HG03520 (cell line): ENCODE measurements around the gene FARP1.

Source experiments
- ATAC-seq: cut with Tn5 transposase; IDR thresholded peaks from one replicate; pipeline ENCODE4 v1.9.1; 2021; ENCODE audit warnings: mild to moderate bottlenecking, moderate library complexity; ENCODE audit not compliant: unreplicated experiment

Gene FARP1

DNA sequence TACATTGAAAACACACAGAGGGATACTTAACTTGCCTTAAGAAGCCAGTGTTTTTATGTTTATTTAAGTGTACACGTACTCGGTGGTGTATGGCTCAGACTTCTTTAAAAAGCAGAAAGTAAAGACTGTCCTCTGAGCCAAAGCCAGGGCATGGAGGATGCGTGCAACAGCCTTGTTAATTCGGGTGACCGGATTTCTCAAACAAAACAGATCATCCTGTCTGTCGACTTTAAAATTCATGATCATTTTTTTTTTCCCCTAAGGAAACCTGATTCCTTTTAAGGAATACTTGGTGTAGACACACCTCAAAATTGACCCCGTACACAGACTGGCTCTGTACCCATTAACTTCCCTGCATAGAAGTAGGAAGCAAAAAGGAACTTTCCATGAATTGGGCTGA, 158.8 kb downstream of the FARP1 start:
- no peak for ATAC-seq

DNA sequence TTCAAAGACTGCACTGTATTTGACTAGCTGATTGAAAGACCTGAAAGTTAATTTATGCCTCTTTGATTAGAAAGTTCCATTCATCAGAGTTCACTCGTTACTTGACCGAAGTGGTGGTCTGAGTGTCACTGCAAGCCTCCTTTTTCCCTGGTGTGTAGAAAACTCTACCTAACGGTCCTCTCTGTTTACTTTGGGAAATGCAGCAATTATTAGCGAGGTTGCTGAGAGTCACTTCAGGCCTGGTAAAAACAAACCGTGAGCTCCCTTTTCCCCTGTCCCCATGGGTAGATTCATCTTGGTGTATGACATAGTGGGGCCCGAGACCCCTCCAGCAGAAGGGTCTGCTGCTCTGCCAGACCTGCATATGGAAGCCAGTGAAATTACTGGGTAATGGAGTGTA, 161.0 kb downstream of the FARP1 start:
- ATAC-seq = no peak

GRCh38 chr13:98305670-98306069, 162.8 kb downstream of the FARP1 start:
- ATAC-seq = no peak

DNA sequence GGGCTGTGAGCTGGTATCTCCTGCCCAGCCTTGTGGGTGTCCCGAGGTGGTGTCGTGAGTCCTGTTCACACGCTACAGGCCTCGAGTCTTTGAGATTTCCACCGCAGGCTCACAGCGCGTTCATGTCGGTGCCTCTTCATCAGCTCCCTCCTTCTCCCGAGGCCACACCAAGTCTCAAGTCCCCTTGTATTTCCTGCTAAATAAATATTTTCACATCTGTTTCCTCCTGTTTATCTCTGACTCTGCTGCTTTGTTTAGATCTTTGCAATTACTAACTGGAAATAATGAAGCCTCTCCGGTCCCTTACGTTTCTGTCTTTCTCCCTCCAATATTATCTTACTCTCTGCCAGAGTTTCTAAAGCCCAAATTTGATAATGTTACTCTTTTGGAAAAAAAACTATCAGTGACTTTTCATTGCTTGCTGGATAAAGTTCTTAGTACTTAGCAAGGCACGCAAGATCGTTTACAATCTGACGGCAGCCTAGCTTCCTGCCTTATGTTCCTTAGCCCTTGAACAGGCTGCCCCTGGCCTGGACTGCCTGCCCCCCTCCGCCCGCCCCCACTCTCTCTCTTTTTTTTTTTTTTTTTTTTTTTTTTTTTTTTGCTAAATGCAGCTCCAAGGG, 164.7 kb downstream of the FARP1 start:
- ATAC-seq = no peak

GRCh38 chr13:98308086-98308911, 165.4 kb downstream of the FARP1 start:
- ATAC-seq = no peak

- no peak for ATAC-seq
Measured at GRCh38 chr13:98309569-98310335, 166.9 kb downstream of the FARP1 start.

DNA sequence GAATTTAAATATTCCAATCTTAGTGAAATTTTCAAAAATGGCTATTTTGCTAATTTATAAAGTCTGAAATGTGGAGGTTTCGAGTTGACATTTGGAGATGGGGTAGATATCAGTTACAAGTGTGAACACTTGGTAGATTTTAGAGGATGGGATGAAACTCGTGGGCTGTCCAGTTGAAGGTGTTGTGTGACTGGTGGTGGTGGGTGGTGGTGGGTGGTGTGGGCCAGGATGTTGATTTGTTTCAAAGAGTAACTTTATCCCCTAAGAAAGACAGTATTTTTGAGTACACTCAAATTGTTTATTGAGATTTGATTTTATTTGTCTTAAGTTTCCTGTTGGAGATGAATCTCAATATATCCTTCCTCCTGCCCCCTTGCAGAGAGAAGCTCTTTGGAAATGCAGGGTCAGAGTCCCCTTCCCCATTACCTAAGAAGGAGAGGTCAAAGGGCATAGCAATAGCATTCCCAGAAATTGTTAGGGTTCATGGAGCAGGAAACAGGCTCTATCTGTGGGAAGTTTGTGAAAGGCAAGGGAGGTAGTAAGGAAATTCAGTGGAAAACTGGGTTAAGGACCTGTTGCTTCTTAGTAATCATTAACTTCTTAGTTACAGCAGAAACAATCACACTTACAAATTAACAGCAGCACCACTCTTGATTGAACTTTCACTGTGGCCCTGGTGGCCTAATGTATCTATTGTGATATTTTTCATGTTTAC, 167.7 kb downstream of the FARP1 start:
- no peak for ATAC-seq

- no peak for ATAC-seq
Measured at GRCh38 chr13:98311200-98311548, 168.3 kb downstream of the FARP1 start.

GRCh38 chr13:98312606-98313005, 169.7 kb downstream of the FARP1 start:
- ATAC-seq = no peak

- ATAC-seq = no peak
Measured at GRCh38 chr13:98313023-98313921, 170.4 kb downstream of the FARP1 start.

DNA sequence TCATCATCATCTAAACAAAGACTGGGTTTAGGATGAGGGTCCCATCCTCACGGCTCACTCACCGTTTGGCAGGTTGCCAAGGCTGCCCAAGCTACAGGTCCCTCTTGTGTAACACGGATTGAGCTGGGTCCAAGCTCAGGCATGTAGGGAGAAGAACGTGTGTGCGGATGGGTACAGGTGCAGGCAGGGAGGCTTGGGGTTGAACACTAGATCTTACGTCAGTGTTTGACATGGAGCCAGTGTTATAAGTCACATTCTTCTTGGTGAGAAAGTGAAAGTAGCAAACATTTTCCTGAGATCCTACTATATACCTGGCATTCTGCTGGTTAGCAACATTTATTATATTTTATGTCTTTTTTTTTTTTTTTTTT, 171.0 kb downstream of the FARP1 start:
- ATAC-seq = no peak

DNA sequence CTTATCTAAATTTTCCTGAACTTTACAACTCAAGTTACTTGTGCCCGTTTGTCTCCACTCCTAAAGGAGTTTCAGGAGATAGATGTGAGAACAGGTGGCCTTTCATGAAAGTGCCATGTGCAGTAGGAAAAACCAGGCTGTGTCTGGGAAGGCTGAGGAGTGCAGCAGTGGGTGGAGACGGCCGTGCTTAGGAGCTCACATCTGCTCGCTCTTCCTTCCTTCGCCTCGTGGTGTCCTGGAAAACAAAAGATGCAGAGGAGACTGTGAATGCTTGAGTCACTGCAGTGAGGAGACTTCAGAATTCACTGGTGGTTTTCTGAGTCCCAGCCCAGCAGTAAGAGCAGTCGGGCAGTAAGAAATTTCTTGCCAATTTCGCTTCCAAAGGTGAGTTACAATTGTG, 172.6 kb downstream of the FARP1 start:
- no peak for ATAC-seq

GRCh38 chr13:98315902-98316301, 173.0 kb downstream of the FARP1 start:
- ATAC-seq = no peak

- no peak for ATAC-seq
Measured at GRCh38 chr13:98317573-98318171, 174.8 kb downstream of the FARP1 start.

DNA sequence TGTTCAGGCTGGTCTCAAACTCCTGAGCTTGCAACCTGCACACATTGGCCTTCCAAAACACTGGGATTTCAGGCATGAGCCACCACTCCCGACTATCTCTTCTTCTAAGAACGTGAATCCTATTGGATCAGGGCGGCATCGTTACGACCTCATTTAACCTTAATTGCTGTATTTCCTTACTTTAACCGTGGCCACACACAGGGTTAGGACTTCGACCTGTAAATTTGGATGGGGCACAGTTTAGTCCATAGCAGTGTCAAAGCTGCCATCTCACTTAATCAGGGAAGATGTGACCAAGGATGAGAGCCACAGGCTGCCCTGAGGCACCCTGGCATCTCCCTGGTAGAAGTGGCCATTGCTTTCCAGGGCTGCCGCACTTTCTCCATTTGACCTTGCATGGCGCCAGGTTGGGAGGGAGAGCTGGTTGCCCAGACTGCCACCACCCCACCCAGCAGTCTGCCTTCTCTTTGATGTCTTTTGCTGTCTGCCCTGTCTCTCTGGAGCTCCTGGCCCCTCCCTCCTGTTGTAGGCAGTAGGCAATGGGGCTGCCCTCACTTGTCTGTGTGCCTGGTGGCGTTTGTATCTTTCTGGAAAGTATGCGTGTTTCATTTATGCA, 175.5 kb downstream of the FARP1 start:
- ATAC-seq = no peak

DNA sequence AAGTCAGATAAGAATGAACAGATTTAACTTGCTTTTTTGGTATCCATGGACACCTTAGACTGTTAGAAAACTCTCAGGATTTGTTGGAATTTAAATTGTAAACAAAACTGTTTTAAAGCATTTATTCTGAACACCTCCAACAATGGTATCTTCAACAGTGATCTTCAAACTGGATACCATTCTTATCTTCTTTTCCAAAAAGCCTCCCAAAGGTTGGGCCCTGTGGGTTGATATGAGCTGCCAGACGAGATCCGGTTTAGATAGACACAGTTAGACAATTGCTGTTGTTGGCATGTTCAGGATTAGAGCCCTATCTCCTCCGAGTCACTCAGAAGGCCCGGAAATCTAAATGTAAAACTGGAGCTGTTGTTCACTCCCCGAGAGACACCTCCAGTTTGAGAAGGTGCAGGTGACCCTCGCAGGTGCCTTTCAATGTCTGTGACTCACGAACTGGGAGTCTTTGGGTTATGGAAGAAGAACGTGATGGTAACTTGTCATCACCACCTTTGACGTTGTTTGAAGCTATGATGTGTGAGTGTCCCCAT, 177.7 kb downstream of the FARP1 start:
- no peak for ATAC-seq

DNA sequence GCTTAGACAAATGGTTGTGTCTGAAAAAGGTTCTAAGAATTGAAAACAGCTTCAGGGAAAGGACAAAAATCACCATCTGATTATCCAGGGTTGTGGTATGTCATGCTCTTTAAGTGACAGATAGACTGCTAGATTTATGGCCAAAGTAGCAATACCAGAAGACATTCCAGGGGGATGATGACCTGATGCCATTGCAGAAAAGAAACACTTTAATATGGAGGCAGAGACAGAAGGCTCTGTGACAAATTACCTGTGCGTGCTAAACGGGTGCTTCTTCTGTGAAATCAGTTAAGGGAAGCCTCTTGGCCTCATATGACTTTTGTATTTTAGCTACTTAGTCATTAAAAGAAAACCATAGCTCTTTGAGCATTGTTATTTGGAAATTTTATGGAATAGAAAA, 178.5 kb downstream of the FARP1 start:
- ATAC-seq = no peak

DNA sequence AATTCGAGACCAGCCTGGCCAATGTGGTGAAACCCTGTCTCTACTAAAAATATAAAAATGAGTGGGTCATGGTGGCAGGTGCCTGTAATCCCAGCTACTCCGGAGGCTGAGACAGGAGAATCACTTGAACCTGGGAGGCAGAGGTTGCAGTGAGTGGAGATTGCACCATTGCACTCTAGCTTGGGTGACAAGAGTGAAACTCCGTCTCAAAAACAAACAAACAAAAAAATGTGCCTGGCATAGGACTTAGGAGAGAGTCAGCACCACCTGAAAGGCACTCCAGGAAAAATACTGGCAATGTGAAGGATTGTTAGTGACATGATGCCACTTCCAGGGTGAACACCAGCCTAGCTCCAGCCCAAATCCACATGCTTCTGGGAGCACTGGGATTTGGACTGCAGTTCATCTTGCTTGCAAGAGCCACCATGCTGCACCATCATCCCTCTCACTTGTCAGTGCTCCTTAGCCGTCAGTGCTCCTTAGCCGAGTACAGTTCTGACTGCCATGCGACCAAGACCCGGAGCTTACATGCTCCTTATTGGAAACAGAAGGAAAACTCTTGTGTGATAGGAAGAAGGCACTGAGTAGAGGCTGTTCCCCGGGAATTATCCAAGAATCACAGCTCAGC, 179.3 kb downstream of the FARP1 start:
- no peak for ATAC-seq

- no peak for ATAC-seq
Measured at GRCh38 chr13:98324105-98324504, 181.2 kb downstream of the FARP1 start.
